ENCODE results near the gene LEFTY1.

GRCh38 chr1:225885336-225885735 lies 3.6 kb downstream of the LEFTY1 start:
- no peak for TF ChIP-seq CTCF (IDR thresholded peaks at IDR 0.05)
- TF ChIP-seq POLR2AphosphoS5 (IDR thresholded peaks at IDR 0.05): no peak
